Right lobe of liver (tissue), 4 donors: Measurements from ENCODE around the gene ZDHHC7.

ENCODE experiments used
- CTCF ChIP-seq, 4 donors: fragments of 200-600 bp in 3 of 4; fragments of 450-650 bp in 1 of 4; IDR thresholded peaks; one replicate each; pipeline versions ENCODE4 v1.5.1 to v1.8.0; 2016 to 2022; ENCODE audit warnings: antibody characterized with exemption in 4 of 4, mild to moderate bottlenecking in 2 of 4
- POLR2A ChIP-seq: fragments of 450-650 bp; IDR thresholded peaks from one replicate; pipeline ENCODE4 v1.6.1; 2017; ENCODE audit warnings: antibody characterized with exemption, mild to moderate bottlenecking
- donor health status: DM: no; HTN: no; CAD: no.
- donor health status: DM: no; HTN: no; CAD: no.
- donor health status: DM: no; HTN: yes; CAD: no.

DNA sequence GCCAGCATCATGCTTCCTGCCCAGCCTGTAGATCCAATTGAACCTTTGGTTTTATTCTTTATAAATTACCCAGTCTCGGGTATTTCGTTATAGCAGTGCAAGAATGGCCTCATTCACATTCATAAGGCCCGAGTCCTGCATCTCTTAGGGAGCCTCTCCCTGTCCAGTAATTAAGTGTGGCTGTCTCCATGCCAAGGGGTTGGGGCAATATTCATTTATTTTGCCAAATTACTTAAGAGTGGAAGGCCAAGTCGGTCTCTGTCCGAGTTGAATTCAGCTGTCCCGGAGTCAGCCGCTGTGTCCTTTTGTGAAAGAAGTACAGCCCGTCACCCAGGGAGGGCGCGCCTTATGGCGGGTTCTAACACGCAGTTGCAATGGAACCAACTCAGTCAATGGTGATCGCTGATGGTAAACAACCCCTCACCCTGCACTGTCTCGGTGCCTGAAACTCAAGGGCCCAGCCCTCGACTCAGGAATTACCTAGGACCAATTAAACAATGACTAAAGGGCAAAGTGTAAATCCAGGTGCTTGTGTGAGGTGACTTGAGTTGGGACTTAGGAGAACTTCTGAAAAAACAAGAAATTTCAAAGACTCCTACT lies 38.5 kb upstream of the ZDHHC7 start:
- TF ChIP-seq POLR2A = no peak
- TF ChIP-seq CTCF (IDR thresholded peaks at IDR 0.05) = no peak
